GM21390 (cell line): ENCODE results near the gene VASH2.
A peak's percentile ranks its signal among the peaks of the same experiment; 100 is the strongest.

Experiments
- ATAC-seq: cut with Tn5 transposase; IDR thresholded peaks from one replicate; pipeline ENCODE4 v1.9.1; 2021; ENCODE audit not compliant: unreplicated experiment

Gene VASH2

DNA sequence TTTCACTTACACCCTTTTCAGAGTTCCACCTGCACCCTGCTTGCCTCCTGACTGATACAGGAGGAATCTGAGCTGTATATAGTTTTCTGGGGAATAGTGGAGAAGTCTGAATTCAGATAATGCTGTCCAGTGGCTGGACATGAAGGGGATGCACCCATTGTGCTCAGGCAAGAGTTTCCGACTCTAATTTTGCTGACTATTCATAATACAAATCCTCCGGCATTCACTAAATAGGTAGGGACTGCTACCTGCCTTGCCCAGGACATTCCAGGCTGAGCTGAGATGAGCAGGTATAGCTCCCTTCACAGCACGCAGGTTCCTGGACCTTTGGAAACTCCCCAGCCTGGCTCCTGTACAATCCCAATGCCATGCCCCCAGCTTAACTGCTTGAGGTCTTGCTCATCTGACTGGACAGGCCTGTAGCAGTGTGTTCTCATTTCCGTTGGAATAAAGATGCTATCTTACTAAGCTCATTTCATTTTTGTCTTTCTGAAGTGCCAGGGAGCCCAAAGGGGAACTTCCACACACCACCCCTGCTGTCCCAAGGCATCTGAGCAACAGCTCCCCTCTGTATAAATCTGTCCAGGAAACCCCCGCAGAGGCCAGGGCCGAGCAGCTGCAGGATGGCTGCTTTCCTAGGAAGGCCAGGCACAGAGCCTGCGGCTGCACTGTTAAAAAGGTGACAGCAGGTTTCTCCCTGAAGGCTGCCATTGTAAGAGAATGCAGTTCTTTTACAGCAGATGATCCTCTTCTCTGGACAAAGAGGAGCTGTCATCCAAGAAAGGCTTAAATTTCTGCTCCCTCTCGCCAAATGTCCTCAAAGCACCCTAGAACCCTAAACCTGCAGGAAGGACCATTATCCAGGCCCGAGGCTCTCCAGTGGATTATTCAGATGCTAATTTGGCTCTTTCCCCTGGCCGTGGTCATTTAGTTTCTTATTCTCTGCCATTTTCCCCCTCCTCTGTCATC lies 21.7 kb upstream of the VASH2 start:
- peak; percentile 55 for ATAC-seq

- ATAC-seq: no peak
These were observed 19.2 kb upstream of the VASH2 start for GRCh38 chr1:212930986-212931678.

DNA sequence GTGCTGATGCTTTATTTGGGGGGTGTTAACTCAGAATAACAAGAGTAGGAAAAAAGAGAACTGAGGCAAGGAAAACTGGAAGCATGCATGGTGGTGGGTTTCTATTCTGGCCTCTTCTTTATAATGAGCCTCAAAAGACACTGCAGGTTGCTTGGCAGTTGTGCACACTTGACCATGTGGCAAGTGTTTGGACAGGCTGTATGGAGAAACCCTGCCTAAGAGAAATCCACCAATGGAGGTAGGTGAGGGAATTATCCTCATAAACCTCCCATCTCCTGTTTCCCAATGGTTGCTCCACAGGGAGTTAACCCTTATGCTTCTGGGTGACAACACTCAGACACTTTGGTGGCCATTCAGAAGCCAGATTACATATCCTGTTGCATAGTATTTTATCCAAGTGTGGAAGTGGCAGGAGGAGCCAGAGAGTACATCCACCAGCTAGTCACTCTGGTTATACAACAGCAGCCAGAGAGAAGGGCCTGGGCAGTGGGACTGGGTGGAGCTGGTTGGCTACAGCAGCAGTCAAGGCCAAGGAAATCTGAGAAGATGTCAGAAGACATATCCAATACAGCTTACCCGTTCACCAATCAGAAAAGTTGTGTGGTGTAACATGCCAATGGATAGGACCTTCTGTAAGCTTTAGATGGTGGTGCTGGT lies 16.4 kb upstream of the VASH2 start:
- ATAC-seq: no peak

DNA sequence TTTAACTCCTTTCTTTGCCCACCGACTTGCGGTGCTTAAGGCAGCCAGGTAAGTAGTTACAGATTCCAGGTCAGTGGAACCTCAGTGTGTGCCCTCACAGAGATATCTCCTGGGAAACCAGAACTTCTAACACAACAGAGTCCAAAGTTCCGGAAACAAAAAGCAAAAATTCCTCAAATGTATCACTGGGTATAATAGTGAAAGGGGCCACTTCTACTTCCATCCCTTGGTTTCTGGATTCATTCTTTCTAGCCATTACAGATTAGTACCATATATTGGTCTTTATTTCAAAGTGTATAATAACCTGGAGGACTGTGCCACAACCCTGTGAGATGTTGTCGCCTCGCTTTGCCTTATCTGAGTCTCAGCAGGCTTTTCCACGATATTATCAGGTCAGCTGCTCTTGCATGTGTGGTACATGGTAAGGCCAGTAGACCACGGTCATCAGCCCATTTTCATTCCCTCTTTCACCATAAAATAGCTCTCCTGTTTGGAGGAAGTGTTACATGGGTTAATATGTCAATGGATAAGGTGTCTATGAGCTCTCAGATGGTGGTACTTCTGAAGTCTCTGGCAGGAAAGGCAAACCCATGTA lies 14.9 kb upstream of the VASH2 start:
- ATAC-seq: no peak

- no peak for ATAC-seq
These were observed 13.3 kb upstream of the VASH2 start for GRCh38 chr1:212937034-212937433.

DNA sequence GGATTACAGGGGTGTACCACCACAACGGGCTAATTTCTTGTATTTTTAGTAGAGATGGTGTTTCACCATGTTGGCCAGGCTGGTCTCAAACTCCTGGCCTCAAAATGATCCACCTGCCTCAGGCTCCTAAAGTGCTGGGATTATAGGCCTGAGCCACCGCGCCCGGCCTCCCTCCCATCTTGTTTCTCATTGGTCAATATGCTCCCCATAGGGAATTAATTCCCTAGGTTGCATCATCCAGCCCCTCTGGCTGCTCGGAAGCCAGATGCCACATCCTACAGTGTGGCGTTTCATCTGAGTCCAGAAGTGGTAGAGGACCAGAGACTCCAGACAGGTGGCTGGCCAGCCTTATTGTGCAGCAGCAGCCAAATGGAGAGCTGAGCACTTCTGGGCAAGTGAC lies 11.5 kb upstream of the VASH2 start:
- no peak for ATAC-seq

DNA sequence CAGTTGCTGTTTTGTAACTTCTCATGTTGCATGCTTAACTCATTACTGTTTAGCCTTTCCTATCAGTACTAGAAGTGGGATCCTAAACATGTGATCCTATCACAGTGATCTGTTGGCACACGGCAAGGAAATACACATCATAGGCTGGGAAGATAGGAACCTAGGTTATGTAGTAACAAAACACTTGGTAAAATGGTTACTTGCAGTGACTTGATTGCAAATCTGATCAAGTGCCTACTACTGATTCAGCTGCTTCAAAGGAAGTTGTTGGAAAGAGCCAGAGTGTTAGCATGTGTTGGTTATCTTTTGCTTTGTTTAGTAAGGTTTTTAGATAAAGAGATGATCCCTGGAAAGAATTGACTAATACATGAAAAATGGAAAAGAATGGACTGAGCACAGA lies 8.9 kb upstream of the VASH2 start:
- no peak for ATAC-seq

DNA sequence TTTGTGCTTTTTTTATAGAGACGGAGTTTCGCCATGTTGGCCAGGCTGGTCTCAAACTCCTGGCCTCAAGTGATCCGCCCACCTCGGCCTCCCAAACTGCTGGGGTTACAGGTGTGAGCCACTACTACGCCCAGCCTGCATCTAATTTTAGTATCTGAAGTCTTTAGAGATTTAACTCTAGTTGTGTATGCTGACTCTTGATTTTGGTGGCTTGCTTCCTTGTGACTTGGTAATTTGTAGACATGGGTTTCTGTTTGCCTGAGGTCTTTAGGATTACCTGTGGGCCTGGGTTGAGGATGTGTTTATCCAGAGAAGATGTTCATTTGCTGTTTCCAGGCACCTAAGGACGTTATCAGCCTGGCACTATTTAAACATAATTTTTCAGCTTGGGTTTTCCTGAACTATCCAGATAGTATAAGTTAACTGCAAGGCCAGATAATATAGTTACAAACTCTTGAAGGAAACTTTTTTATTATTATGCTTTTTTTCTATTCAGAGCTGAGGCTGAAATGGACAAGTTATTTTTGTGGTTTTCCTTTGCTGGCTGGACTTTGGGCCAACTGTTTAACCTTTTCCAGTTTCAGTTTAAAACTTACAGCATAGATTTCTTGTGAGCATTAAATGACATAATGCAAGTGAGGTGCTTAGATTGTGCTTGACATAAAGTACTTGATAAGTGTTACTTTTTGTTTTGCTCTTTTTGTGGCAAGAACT lies 7.5 kb upstream of the VASH2 start:
- no peak for ATAC-seq

DNA sequence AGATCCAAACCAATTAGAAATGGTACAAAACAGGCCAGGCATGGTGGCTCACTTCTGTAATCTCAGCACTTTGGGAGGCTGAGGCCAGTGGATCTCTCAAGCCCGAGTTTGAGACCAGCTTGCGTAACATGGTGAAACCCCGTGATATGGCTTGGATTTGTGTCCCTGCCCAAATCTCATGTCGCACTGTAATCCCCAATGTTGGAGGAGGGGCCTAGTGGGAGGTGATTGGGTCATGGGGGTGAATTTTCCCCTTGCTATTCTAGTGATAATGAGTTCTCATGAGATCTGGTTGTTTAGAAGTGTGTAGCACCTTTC lies 7.0 kb upstream of the VASH2 start:
- no peak for ATAC-seq

DNA sequence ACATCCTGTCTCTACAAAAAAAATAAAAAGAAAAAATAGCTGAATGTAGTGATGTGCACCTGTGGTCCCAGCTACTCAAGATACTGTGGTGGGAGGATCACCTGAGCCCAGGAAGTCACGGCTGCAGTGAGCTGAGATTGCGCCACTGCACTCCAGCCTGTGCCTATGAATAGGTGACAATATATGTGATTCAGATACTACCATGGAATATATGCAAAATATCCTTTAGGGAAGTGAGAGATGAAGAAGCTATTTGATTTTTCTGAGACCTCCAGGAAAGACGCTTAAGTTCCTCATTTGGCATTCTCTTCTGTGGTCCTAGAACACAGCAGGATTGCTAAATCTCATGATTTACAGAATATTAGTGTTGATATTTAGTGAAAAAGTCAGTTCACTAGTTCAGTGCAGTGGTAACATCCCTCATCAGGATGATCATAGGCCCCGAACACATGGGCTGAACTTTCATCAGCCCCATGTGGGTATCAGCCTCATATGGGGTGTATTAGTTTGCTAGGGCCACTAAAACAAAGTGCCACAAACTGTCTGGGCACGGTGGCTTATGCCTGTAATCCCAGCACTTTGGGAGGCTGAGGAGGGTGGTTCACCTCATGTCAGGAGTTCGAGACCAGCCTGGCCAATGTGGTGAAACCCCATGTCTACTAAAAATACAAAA lies 6.0 kb upstream of the VASH2 start:
- ATAC-seq: peak; percentile 56

DNA sequence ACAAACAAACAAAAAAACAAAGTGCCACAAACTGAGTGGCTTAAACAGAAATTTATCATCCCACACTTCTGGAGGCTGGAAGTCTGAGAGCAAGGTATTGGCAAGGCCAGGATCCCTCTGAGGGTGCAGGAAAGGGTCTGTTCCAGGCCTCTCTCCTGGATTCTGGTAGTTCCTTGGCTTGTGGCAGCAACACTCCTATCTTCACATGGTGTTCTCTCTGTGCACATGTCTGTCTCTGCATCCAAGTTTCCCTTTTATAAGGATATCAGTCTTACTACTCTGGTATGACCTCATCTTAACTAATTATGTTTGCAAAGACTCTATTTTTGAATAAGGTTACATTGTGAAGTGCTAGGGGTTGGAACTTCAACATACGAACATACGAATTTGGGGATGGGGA lies 5.3 kb upstream of the VASH2 start:
- no peak for ATAC-seq

DNA sequence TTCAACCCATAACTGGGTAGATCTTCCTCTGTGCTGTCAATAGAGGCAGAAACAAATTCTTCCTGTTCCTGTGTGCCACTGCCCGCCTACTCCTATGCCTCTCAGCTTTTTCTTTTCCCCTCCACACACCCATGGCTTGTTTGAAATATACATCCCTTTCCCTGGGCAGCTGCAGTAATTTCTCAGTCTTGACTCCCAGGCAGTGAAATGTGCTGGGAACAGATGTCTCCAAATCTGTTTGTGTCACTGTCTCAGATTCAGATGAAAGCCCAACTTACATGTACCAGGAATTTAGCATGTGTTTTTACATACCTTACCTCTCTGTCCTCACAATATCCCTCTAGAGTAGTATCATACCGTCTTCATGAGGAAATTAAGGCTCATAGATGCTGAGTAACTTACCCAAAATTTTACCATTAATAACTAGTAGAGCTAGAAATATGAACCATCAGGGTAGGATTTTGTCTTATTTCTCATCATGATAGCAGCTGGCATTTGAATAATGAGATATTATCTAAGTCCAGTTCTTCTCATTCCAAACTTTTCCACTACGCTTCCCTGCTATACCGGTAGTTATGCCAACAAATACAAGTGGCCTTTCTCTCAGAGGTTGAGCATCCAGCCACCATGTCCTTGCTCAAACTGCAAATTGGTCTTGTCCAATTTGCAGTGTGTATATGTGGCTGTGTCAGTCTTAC lies 4.7 kb upstream of the VASH2 start:
- no peak for ATAC-seq

- no peak for ATAC-seq
These were observed 3.5 kb upstream of the VASH2 start for GRCh38 chr1:212946872-212947271.

GRCh38 chr1:212949771-212950170 lies 570 bp upstream of the VASH2 start:
- ATAC-seq: no peak

DNA sequence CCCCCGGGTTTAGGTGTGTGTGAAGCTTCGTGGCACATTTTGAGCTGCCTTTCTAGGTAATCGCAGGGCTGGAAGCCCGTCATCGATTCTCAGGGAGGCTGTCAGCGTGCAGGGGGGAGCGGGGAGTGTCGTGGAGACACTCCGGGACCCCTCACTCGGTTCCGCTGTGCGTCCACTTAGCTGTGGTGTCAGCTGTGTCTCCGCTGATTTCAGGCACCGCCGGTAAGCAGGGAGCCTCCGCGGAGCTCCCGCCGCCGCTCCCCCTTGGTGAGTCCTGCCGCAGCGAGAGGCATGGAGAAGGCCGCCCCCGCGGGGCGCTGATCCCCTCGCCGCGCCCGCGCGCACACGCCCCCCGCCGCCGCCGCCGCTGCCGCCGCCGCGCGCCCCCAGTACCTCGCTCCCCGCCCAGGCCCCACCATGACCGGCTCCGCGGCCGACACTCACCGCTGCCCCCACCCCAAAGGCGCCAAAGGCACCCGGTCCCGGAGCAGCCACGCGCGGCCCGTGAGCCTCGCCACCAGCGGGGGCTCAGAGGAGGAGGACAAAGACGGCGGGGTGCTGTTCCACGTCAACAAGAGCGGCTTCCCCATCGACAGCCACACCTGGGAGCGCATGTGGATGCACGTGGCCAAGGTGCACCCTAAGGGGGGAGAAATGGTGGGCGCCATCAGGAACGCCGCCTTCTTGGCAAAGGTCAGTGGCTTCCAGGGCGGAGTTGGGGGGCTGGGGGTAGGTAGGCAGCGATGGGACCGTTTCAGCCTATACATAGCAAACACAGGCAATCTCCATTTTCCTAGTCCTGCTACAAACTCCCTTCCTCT lies 995 bp downstream of the VASH2 start:
- no peak for ATAC-seq

DNA sequence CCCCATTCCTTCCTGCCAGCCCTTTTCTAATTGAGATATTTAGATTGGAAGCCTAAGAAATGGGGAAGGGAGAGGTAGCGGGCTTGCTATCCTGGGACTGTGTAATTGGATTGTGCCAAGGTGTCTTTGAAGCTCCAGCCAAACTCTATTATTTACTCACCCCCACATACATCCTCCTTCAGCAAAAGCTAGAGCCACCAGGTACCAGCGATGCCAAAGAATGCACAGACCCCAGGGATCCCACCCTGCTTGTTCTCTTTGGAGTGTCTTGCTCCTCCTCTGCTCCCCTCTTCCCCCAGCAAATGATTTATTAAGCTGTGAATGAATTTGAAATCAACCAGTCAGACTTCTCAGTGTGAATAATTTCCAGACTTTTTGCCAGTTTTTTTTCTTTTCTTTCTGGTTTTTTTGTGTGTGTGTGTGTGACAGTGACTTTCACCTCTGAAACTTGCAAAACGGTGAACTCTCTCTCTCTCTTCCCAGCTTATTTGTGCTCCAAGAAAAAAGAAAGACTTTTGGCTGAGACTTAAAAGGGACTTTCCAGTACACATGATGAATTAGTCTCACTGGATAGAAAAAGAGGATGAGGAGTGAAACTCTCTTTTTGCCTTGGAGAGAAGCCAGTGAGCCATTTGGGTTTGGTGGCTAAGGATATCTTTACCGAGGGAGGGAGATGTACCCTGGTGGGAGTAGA lies 1.8 kb downstream of the VASH2 start:
- ATAC-seq: no peak

DNA sequence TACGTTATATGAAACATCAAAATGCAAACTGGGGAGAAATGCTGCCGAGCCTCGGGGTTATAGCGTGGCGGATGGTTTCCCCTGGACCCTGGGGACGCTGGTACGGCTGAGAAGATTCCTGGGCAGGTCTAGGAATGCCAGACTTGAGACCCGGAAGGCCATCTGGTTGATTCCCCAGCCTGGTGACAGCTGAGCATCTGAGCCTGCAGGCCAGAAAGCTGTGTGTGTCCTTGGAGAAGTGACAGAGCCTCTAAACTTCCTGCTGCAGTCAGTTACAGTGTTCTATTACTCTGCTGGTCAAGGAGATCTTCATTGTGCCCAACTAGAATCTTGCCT lies 2.3 kb downstream of the VASH2 start:
- ATAC-seq: no peak

DNA sequence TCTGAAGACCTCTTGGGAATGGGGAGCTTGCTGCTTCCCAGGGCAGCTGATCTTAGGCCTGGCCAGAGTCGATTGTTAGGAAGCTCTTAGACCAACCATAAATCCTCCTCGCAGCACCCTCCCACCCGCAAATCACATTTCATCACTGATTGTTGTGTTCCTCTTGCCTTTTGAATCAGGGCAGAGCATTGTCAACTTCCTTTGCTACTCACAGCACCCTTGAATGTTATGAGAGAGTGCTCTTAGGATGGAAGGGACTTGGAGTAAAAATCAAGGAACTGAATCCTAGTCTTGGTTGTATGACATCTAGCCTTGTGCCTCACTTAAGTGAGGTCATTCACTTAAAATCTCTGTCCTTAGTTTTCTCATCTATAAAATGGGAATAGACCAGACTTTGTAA lies 3.0 kb downstream of the VASH2 start:
- ATAC-seq: no peak
